NCI-H748 (cell line): ENCODE measurements around the gene PF4V1.
"Not testable (repeated sequence)": the region's sequence is repeated elsewhere in the genome, so short reads cannot be mapped to it uniquely, and the experiment has no call there.

Experiments
- DNase-seq: peaks from one replicate; lab custom pipeline; 2025; ENCODE audit not compliant: unreplicated experiment; lab: John Stamatoyannopoulos, UW

The PF4V1 gene

DNA sequence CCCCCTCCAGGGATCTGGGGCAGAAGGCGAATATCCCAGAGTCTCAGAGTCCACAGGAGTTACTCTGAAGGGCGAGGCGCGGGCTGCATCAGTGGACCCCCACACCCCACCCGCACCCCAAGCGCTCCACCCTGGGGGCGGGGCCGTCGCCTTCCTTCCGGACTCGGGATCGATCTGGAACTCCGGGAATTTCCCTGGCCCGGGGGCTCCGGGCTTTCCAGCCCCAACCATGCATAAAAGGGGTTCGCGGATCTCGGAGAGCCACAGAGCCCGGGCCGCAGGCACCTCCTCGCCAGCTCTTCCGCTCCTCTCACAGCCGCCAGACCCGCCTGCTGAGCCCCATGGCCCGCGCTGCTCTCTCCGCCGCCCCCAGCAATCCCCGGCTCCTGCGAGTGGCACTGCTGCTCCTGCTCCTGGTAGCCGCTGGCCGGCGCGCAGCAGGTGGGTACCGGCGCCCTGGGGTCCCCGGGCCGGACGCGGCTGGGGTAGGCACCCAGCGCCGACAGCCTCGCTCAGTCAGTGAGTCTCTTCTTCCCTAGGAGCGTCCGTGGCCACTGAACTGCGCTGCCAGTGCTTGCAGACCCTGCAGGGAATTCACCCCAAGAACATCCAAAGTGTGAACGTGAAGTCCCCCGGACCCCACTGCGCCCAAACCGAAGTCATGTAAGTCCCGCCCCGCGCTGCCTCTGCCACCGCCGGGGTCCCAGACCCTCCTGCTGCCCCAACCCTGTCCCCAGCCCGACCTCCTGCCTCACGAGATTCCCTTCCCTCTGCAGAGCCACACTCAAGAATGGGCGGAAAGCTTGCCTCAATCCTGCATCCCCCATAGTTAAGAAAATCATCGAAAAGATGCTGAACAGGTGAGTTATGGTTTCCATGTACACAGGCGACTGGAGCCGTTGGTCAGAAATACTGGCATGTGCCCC is 16.3 kb downstream of the PF4V1 start, which contains the start of gene CXCL1:
TSS of gene CXCL1 (plus strand) at position 264 of the 926 bp plus-strand sequence. CDS start at position 342, 78 bp downstream.
- DNase-seq, result peak; percentile 22

DNA sequence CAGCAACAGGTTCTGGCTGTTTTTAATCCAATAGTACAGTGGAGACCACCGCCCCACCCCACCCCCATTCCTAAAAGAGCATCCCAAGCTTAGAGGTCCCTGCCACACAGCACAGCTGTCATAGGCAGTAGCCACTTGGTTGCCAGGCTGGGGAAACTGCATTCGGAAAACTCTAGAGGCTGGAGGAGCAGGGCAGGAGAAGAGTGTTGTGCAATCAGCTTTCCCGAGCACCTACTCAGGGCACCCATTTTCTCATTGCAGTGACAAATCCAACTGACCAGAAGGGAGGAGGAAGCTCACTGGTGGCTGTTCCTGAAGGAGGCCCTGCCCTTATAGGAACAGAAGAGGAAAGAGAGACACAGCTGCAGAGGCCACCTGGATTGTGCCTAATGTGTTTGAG is 17.2 kb downstream of the PF4V1 start:
- no peak for DNase-seq

DNA sequence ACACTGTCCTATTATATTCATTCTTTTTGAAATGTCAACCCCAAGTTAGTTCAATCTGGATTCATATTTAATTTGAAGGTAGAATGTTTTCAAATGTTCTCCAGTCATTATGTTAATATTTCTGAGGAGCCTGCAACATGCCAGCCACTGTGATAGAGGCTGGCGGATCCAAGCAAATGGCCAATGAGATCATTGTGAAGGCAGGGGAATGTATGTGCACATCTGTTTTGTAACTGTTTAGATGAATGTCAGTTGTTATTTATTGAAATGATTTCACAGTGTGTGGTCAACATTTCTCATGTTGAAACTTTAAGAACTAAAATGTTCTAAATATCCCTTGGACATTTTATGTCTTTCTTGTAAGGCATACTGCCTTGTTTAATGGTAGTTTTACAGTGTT is 17.7 kb downstream of the PF4V1 start:
- no peak for DNase-seq

DNA sequence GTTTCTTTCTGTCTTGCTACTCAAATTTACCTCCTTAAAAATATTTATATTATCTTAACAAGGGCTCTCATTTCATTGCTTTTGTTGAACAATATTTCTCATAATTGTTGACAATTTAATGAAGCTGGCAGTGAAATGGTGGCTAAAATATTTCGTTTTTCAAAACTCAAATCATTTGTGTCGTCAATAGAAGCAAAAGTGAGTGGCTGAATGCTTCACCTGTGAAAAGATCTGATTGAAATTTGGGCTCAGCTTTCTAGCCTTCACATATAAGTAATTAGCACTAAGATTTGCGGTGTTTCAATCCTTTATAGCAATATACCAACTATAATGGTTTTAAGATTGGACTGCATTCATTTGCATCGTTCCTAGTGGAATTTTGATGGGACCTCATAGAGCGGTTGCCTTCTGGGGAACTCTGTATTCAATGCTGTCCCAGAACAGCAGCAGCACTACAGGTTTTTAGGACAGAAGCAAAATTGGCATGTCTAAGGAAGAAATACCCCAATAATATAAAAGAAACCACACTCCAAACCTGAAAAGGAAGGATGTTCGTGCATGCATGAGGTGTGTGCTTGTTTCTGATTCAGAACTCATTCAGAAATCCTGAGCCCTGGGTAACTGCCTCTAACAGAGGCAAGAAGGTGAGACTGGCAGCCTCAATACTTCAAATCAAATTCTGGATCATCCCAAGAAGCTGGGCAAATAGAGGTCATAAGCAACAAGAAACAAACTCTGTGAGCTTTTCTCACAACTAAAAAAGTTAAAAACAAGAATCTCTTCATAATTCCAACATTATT is 18.6 kb downstream of the PF4V1 start:
- DNase-seq, result no peak

DNA sequence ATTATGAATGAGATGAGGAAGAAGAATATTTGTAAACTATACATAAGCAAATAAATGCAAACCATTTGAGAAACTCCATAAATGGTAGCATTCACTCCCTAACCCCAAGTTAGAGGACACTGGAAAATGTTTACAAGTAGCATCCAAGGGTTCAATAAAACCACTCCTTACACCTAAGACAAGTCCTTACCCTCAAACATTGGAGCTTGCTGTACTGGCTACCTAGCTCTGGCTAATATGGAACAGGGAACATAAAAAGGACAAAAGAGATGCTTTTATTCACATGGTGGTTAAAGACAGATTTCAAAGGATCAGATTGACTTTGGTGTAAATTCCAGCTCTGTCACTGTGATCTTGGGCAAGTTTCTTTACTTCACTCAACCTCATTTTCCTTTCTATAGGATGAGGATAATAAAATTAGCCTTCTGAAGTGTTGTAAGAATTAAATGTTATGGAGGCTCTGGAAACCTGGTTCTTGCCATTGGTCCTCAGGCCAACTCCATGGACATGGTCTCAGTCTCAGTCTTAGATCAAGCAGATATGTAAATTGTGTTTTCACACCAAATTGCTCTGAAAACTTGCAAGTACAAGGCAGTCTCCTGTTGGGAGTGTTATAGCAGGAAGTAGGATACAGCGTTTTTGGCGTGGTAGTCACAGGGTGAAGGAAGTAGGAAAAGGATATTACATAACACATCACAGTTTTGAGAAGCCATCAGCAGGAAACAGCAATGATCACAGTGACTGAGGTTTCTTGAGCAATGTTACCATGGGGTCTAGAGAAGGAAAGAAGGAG is 19.4 kb downstream of the PF4V1 start:
- no peak for DNase-seq

DNA sequence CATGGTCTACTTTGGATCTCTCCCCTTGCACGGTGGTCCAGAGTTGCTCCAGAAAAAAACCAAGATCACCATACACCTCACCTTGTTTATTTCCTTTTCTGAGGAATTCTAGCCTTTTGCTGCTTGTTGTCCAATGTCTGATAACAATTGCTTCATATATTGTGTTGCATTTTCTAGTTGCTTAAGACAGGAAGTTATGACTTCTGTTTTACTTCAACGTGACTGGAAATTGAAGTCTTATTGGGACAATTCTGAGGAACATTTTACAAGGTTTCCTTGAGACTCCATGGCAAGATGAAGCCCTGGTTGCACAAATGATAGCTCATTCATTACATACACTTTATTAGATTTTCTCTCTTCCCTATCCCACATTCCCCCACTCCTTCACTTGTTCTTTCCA is 21.3 kb downstream of the PF4V1 start:
- DNase-seq, result no peak

DNA sequence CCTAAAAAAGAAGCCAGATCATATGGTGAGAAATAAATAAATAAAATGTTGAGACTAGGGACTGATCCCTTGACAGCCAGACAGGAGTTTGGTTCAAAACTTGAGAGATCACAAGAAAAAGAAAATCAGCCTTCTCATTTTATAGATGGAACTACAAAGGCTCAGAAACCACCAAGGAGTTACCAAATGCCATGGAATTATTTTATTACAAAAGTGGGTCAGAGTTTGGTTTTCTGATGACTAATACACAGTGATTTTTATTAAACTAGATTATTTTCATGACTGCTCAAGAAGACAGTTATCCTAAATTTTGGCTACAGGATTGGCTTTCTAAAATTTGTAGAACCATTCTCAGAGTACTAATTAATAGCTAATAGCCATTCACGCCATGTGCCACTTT is 22.3 kb downstream of the PF4V1 start:
- no peak for DNase-seq

DNA sequence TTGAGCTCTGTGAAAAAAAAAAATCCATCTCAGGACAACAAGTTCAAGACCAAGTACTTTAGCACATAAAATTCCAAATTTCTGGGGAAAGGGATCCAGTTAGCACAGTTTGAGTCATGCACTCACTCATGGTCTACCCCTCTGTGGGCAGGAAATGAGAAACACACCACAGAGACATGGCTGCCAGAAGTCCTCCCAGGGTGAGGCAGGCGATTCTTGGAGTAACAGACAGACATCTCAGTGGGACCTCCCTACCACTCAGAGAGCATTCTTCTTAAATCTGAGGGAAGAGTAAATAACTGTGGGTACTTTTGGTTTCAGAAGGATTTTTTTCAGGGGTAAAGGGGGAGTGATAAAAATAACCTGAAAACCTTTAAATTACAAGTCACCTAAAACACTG is 30.2 kb downstream of the PF4V1 start:
- DNase-seq, result no peak

DNA sequence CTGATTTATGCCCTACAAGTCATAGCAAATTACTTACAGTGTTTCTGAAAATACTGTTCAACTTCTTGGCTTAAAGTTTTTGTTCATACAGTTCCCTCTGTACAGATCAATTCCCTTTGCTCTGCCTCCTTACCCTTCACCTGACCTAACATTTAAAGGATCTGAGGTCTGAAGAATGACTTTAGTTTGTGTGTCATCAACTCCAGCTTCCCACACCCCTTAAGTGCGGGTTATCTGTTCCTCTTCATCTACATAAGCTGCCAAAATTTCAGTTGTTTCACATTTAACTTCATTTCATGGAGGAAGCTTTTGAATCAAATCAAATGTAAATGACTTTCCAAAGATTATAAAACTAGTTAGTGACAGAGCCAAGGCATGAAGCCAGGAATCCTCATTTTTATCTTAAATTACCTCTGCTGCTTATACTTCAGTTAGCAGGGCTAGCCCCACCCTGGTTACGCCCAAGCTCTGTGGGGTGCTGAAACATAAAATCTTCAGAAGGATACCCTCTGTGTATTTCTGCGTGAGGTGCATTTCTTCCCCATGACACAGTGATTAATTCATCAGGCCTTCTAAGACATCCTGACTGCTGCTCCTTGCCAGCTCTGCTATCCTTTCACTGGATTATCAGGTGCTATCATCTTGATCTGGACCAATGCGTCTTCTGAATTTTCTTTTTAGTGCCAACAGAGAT is 32.6 kb downstream of the PF4V1 start:
- DNase-seq, result no peak

DNA sequence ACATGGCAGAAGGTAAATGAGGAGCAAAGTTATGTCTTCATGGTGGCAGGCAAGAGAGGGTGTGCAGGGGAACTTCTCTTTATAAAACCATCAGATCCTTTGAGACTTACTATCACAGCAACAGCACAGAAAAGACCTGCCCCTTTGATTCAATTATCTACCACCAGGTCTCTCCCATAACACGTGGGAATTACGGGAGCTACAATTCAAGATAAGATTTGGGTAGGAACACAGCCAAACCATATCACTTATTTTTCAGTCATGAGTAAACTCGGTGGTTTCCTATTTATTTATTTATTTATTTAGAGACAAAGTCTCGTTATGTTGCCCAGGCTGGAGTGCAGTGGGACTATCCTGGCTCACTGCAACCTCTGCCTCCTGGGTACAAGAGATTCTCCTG is 38.2 kb downstream of the PF4V1 start:
- DNase-seq, result no peak

DNA sequence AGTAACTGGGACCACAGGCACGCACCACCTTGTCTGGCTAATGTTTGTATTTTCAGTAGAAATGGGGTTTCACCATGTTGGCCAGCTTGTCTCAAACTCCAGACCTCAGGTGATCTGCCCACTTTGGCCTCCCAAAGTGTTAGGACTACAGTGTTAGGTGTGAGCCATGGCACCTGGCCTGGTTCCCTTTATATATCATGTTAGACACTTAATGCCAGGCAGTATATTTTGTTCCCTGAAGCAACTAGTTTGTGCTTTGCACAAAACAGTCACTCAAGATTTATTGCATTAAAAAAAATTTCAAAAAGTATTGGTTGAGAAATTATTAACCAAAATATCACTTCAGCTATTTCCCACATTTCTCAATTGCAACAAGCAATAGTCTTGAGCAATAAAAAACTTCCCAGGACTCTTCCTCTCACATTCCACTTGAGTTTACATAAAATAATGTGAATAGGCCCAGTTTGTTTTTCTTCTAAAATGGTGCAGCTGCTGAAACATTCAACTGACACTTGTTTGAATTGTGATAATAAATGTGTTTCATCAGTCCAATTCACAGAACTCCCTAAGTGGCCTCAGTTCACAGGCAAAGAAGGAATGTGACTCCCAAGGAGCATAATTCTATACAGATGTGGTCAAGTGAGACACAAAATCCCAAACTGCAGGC is 38.8 kb downstream of the PF4V1 start:
- DNase-seq, result no peak

DNA sequence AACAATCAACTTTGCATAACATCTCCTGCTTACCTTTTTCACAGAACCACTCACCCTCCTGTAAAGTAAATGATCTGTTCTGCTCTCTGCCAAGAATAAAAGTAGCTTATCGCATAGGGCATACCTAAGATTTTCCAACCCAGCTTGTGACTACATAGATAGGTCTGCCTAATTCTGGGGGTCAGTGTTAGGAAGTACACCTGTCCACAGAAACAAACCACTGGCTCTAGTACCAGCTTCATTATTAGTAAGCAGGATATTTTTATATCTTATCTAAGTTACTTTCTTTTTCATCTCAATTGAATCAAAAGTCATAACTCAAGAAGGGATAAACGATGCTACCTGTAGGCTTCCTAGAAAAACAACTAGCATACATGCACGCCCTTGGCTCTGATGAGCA is 39.9 kb downstream of the PF4V1 start:
- no peak for DNase-seq

DNA sequence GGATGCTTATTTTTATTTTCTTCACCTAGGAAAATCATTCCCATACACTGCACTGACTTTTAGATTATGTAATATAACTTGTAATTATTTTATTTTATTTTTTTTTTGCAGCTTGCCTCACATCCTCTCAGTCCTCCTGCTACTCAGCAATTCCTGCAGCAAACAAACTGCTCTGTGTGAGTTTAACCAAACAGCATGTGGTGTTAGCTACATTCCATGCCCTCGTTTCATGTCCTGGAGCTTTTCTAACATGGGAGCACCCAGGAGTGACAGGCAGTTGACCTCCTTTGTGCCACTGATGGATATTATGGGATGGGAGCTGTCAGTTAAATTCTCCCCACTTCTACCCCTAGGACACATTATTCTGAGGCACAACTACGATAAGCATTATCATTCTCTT is 40.9 kb downstream of the PF4V1 start:
- no peak for DNase-seq

DNA sequence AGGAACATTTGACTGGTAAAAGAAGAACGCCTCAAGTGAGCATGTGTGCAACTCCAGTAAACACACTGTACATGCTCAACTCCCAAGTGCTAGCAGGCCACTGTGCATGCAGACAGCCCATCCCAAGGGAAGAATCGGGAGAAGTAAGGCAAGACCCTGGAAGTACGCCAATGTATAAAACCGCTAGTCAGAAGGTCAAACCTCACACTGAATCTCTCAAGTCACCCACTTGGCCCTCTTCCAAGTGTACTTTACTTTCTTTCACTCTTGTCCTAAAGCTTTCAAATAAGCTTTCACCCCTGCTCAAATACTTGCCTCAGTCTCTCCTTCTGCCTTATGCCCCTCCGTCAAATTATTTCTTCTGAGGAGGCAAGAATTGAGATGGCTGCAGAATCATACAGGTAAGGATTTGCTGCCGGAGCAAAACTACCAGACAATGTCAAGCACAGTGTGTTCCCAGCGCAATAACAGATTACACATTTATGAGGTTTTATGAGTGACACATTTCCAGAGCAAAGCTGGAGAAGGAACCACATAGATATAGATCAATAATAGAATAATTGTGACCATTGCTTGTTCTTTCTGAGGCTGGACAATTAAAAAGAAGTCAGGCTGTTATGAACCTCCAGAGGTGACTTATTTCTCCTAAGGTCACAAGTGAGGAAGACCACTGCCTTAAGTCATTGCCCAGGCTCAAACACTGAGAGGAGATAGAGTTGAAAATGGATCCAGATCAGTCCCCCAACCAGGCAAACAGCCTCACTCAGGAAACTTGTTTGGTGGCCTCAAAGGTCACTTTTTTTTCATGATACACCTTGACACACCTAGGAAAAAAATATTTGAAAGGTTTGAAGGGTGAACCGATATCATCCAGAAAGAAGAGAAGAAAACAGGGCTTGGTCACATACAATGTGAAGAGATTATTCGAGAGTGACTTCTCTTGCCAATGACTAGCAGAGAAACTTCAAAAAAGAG is 42.4 kb downstream of the PF4V1 start:
- no peak for DNase-seq

DNA sequence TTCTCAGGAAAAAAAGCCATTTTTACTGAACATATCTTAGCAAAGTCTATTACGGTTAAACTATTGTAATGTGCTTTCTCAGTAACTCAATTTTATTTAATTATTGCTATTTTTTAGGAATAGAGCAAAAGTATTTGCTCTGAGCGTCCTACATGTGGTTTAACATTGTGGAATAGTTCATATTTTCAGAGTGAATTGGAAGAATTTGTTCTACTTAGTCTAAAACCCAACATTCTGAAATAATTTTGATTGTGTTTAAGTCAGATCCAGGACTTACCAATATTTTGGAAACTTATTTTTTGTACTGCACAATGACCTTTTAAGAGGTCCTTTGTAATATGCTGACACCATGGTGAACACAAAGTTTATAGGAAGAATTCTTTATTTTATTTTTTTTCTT is 43.3 kb downstream of the PF4V1 start:
- DNase-seq, result no peak

DNA sequence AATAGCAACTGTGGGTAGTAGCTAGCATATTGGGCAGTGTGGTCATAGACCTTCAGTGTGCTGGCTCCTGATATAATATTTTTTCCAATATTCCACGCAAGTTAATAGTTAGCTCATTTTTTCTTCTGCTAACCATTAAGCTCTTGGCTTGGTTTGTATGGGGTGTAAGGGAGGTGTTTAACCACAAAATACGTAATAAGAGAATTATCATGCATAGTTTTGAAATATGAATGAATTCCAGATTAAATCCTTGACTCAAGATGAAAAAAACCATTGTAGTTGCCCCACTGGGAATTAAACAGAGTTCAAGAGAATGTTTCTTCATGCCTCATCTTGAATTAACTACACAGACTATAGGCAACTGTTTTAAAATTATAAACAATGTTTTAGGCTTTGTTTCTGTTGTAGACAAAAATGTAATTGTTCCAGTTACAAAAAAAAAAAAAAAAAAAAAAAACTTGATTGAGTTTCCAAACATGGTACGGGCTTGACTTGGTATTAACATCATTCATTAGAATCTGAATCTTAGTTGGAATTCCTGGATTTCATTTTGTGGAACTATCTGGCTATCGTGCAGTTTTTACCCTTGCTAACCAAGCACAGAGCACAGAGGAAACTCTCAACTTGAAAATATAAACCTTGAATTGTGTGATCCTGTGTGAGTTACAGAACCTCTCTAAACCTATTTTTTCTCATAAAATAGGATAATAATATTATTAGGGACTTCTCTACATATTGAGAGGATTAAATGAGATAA is 44.5 kb downstream of the PF4V1 start:
- no peak for DNase-seq

DNA sequence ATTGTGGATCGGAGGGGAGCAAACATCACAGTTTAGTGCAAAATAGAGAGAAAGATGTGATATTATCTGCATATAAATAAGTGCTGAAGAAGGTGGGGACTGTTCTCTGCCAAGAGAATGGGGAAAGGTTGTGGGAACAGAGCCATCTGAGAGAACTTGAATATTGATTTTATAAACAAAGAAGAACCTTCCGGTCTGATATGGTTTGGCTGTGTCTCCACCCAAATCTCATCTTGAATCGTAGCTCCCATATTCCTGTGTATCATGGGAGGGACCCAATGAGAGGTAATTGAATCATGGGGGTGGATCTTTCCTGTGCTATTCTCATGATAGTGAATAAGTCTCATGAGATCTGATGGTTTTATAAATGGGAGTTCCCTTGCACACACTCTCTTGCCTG is 46.2 kb downstream of the PF4V1 start:
- not testable (repeated sequence) for DNase-seq

DNA sequence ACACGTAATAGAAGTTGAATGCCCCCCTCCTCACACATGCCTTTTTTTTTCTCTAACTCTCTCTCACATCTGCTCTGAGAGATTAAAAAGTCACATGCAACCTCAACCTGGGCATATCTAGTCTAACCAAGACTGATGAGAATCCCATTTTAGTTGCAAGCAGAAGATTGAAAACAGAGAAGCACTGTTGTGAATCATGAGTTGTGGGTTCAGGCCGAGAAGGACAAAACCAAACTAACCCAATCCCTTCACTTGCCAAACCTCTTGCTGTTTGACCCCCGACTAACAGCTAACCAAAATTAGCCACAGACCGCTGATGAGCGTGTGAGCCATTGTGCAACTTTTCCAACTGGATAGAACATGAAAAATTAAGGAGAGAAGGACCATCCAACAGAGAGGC is 47.9 kb downstream of the PF4V1 start:
- DNase-seq, result no peak
